Astrocyte (in vitro differentiated cells and primary cell): ENCODE measurements around the gene CD28. TPM values are rescaled to one million over a fixed set of nuclear protein-coding genes. Genes with fewer than 3 reads are reported as not detected.
"Not testable (repeated sequence)": the region's sequence is repeated elsewhere in the genome, so short reads cannot be mapped to it uniquely, and the experiment has no call there.

Experiments
- DNase-seq: peaks from one replicate; pipeline ENCODE4 v3.0.0-alpha.2; 2010; ENCODE audit warnings: low read depth
- FAIRE-seq: peaks from 2 replicates; lab custom pipeline; 2011; peaks lifted over from hg19 to GRCh38; lab: Jason Lieb, UNC
- H2AFZ ChIP-seq: 2 replicates; pipeline ENCODE4 v1.6.0; 2012; ENCODE audit warnings: low read depth, low read length, inconsistent platforms
- H3K27ac ChIP-seq: 2 replicates; pipeline ENCODE4 v1.5.1; 2011; ENCODE audit warnings: low read depth, low read length, inconsistent platforms
- H3K27me3 ChIP-seq: 2 replicates; pipeline ENCODE4 v1.6.0; 2011; ENCODE audit warnings: low read length, inconsistent platforms; ENCODE audit not compliant: insufficient read depth
- H3K36me3 ChIP-seq: 2 replicates; pipeline ENCODE4 v1.5.1; 2011; ENCODE audit warnings: low read length, inconsistent platforms; ENCODE audit not compliant: insufficient read depth
- H3K4me1 ChIP-seq: 2 replicates; pipeline ENCODE4 v1.5.1; 2011; ENCODE audit warnings: low read length, inconsistent platforms; ENCODE audit not compliant: insufficient read depth
- H3K4me2 ChIP-seq: 2 replicates; pipeline ENCODE4 v1.6.0; 2012; ENCODE audit warnings: low read length, inconsistent platforms
- H3K4me3 ChIP-seq: 2 replicates; pipeline ENCODE4 v1.5.1; 2011; ENCODE audit warnings: low read depth, mild to moderate bottlenecking, low read length, inconsistent platforms; ENCODE audit not compliant: insufficient read depth
- H3K79me2 ChIP-seq: 2 replicates; pipeline ENCODE4 v1.6.0; 2012; ENCODE audit warnings: mild to moderate bottlenecking, low read length, inconsistent platforms; ENCODE audit not compliant: insufficient read depth
- H3K9ac ChIP-seq: 2 replicates; pipeline ENCODE4 v1.6.0; 2012; ENCODE audit warnings: mild to moderate bottlenecking, low read length, inconsistent platforms
- H3K9me3 ChIP-seq: 2 replicates; pipeline ENCODE4 v1.5.1; 2012; ENCODE audit warnings: low read depth, mild to moderate bottlenecking, low read length, inconsistent platforms; ENCODE audit not compliant: insufficient read depth
- H4K20me1 ChIP-seq: 2 replicates; pipeline ENCODE4 v1.6.0; 2012; ENCODE audit warnings: low read length, inconsistent platforms; ENCODE audit not compliant: insufficient read depth
- H3K27ac Mint-ChIP-seq: one replicate; pipeline ENCODE4 v1.8.0; 2021; ENCODE audit warnings: mild to moderate bottlenecking, mixed read lengths; ENCODE audit not compliant: unreplicated experiment
- H3K27me3 Mint-ChIP-seq: one replicate; pipeline ENCODE4 v1.8.0; 2021; ENCODE audit warnings: low read depth, mixed read lengths; ENCODE audit not compliant: unreplicated experiment
- H3K36me3 Mint-ChIP-seq: one replicate; pipeline ENCODE4 v1.8.0; 2021; ENCODE audit warnings: low read depth, mixed read lengths; ENCODE audit not compliant: unreplicated experiment
- H3K4me1 Mint-ChIP-seq: one replicate; pipeline ENCODE4 v1.8.0; 2021; ENCODE audit warnings: low read depth, mixed read lengths; ENCODE audit not compliant: unreplicated experiment
- H3K4me3 Mint-ChIP-seq: one replicate; pipeline ENCODE4 v1.8.0; 2021; ENCODE audit warnings: mild to moderate bottlenecking, moderate library complexity, mixed read lengths; ENCODE audit not compliant: unreplicated experiment
- H3K9me3 Mint-ChIP-seq: one replicate; pipeline ENCODE4 v1.8.0; 2021; ENCODE audit warnings: mild to moderate bottlenecking, mixed read lengths; ENCODE audit not compliant: unreplicated experiment
- CTCF ChIP-seq: IDR thresholded peaks from 2 replicates; pipeline ENCODE4 v1.5.1; 2011; ENCODE audit warnings: low read depth, mild to moderate bottlenecking, inconsistent platforms, low read length, moderate library complexity; ENCODE audit not compliant: insufficient read depth
- total RNA-seq: library from RNA; stranded (reverse); gene quantifications from 2 replicates; pipeline ENCODE4 v1.2.1, GENCODE V29; 2021

CD28 gene
- total RNA-seq, 1 donor from 2014 or later, result not detected

- H3K4me1 Mint-ChIP-seq, result peaks cover 31% of the 10 kb centered on the region
- peaks cover 2% of the 10 kb centered on the region for H3K36me3 Mint-ChIP-seq
- H3K27ac Mint-ChIP-seq, result peak overlapping the region; percentile 92
- peak overlapping the region; percentile 71 for H3K9ac ChIP-seq
- TF ChIP-seq CTCF, result no peak
- H3K4me3 ChIP-seq, result no peak overlapping the region
- H3K4me1 ChIP-seq, result peaks cover 22% of the 10 kb centered on the region
- peak; percentile 82 for FAIRE-seq
- DNase-seq, result peak; percentile 97
- no peaks in the 10 kb centered on the region for H3K9me3 ChIP-seq
- peak overlapping the region; percentile 45 for H3K4me2 ChIP-seq
- H3K9me3 Mint-ChIP-seq, result no peaks in the 10 kb centered on the region
- H4K20me1 ChIP-seq, result no peaks in the 10 kb centered on the region
- no peak overlapping the region for H2AFZ ChIP-seq
- no peaks in the 10 kb centered on the region for H3K79me2 ChIP-seq
- no peaks in the 10 kb centered on the region for H3K27me3 Mint-ChIP-seq
- no peaks in the 10 kb centered on the region for H3K27me3 ChIP-seq
- peak overlapping the region; percentile 79 for H3K27ac ChIP-seq
- H3K4me3 Mint-ChIP-seq, result peak overlapping the region; percentile 28
- no peaks in the 10 kb centered on the region for H3K36me3 ChIP-seq
Measured at GRCh38 chr2:203783496-203784203, 77.2 kb downstream of the CD28 start.

GRCh38 chr2:203784710-203785270 lies 78.4 kb downstream of the CD28 start:
- H3K9me3 Mint-ChIP-seq, H3K27me3 ChIP-seq, H4K20me1 ChIP-seq, DNase-seq, H3K4me3 Mint-ChIP-seq, H3K27me3 Mint-ChIP-seq, H3K27ac Mint-ChIP-seq, H3K4me2 ChIP-seq, H3K4me3 ChIP-seq, H3K36me3 ChIP-seq, H3K36me3 Mint-ChIP-seq, H2AFZ ChIP-seq, H3K9me3 ChIP-seq, H3K79me2 ChIP-seq, H3K9ac ChIP-seq, FAIRE-seq: not testable (repeated sequence)
- Histone ChIP-seq H3K27ac (peak overlapping the region; percentile 79), H3K4me1 (peaks cover 24% of the 10 kb centered on the region)
- peaks cover 33% of the 10 kb centered on the region for H3K4me1 Mint-ChIP-seq

- H3K4me2 ChIP-seq, H3K36me3 Mint-ChIP-seq, H3K4me3 Mint-ChIP-seq, H3K27me3 Mint-ChIP-seq, H3K27ac Mint-ChIP-seq, H3K27me3 ChIP-seq, H2AFZ ChIP-seq, H4K20me1 ChIP-seq, H3K4me3 ChIP-seq, FAIRE-seq, H3K9me3 Mint-ChIP-seq, H3K36me3 ChIP-seq, H3K9me3 ChIP-seq, H3K9ac ChIP-seq, H3K79me2 ChIP-seq, DNase-seq, H3K27ac ChIP-seq: not testable (repeated sequence)
- H3K4me1 ChIP-seq, result peaks cover 29% of the 10 kb centered on the region
- H3K4me1 Mint-ChIP-seq, result peaks cover 33% of the 10 kb centered on the region
Measured at GRCh38 chr2:203785391-203786110, 79.1 kb downstream of the CD28 start.
